Measurements from ENCODE around the gene LZTR1.

DNA sequence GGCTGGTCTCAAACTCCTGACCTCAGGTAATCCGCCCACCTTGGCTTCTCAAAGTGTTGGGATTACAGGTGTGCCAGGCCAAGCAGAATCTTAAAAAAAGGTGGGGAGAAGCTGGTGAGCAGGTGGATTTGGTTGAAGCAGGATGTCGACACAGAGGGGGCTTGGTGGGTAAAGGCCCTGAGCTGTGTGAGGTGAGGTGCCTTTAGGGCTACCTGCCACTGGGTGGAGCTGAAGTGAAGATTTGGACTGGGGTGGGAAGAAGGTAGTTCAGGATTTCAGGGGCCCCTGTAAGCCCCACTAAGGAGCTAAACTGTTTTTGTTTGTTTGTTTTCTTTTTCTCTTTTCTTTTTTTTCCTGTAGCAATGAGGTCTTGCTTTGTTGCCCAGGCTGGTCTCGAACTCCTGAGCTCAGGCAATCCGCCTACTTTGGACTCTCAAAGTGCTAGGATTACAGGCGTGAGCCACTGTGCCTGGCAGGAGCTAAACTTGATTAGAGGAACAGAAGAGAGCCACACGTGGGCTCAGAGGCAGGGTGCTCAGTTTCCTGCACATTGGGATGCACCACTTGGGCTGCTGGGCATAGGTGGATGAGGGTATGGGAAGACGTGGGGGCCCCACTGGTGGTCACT is 38.8 kb downstream of the LZTR1 start:
- TF ChIP-seq, protein P1, sequence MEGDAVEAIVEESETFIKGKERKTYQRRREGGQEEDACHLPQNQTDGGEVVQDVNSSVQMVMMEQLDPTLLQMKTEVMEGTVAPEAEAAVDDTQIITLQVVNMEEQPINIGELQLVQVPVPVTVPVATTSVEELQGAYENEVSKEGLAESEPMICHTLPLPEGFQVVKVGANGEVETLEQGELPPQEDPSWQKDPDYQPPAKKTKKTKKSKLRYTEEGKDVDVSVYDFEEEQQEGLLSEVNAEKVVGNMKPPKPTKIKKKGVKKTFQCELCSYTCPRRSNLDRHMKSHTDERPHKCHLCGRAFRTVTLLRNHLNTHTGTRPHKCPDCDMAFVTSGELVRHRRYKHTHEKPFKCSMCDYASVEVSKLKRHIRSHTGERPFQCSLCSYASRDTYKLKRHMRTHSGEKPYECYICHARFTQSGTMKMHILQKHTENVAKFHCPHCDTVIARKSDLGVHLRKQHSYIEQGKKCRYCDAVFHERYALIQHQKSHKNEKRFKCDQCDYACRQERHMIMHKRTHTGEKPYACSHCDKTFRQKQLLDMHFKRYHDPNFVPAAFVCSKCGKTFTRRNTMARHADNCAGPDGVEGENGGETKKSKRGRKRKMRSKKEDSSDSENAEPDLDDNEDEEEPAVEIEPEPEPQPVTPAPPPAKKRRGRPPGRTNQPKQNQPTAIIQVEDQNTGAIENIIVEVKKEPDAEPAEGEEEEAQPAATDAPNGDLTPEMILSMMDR (IDR thresholded peaks at IDR 0.05; ENCODE audit: borderline replicate concordance, extremely low read depth, low read length, poor library complexity, severe bottlenecking): peak; percentile 69
- no peak for TF ChIP-seq EZH2 (IDR thresholded peaks at IDR 0.05; ENCODE audit: borderline replicate concordance, low read depth, low read length, severe bottlenecking)

All from DND-41 (cell line).